Endothelial cell of umbilical vein (primary cell): Measurements from ENCODE around the gene IL18. TPM values are rescaled to one million over a fixed set of nuclear protein-coding genes. Genes with fewer than 3 reads are reported as not detected.

Experiments used
- BruUV-seq: library from RNA; stranded (reverse); fragments of 400-500 nt; replicated peaks from 2 replicates; lab custom pipeline; 2021; lab: Mats Ljungman, UMichigan
- CTCF ChIA-PET: fragments of 300-600, 350-600 bp; sonication (Branson Sonifier 250); formaldehyde crosslinking; loops from one replicate; lab custom pipeline; 2021; ENCODE audit warnings: antibody characterized with exemption, inconsistent platforms; lab: Charles Lee
- POLR2A ChIA-PET: fragments of 300-600, 350-600 bp; sonication (Branson Sonifier 250); formaldehyde crosslinking; loops from one replicate; lab custom pipeline; 2021; ENCODE audit warnings: antibody characterized with exemption, inconsistent platforms; lab: Charles Lee
- DNase-seq: peaks from one replicate; pipeline ENCODE4 v3.0.0-alpha.2; 2011; ENCODE audit warnings: low read depth, low spot score
- FAIRE-seq: peaks from 2 replicates; lab custom pipeline; 2011; peaks lifted over from hg19 to GRCh38; lab: Jason Lieb, UNC
- H2AFZ ChIP-seq: 2 replicates; pipeline ENCODE4 v1.6.0; 2012; ENCODE audit warnings: low read depth, low read length, control low read depth, inconsistent platforms
- H3K27ac ChIP-seq: 2 replicates; pipeline ENCODE4 v1.5.1; 2011; ENCODE audit warnings: low read depth, mild to moderate bottlenecking, control low read depth, low read length, moderate library complexity; ENCODE audit not compliant: insufficient read depth
- H3K27me3 ChIP-seq, 2 experiments: 2 replicates each; pipeline versions ENCODE4 v1.6.0 to v1.6.1; 2011; ENCODE audit warnings: low read length in 2 of 2, mixed read lengths in 1 of 2; ENCODE audit not compliant: control insufficient read depth in 2 of 2, insufficient read depth in 2 of 2
- H3K36me3 ChIP-seq, 2 experiments: 2 replicates in 1 of 2; 3 replicates in 1 of 2; pipeline ENCODE4 v1.5.1; 2011; ENCODE audit warnings: low read length in 2 of 2, mild to moderate bottlenecking in 1 of 2, moderate library complexity in 1 of 2; ENCODE audit not compliant: control insufficient read depth in 2 of 2, insufficient read depth in 2 of 2; ENCODE audit errors: extremely low read depth in 1 of 2
- H3K4me1 ChIP-seq: 3 replicates; pipeline ENCODE4 v1.5.1; 2011; ENCODE audit warnings: mild to moderate bottlenecking, low read length; ENCODE audit not compliant: control insufficient read depth, insufficient read depth; ENCODE audit errors: extremely low read depth
- H3K4me2 ChIP-seq: 2 replicates; pipeline ENCODE4 v1.6.1; 2011; ENCODE audit warnings: low read length, control low read depth, mixed read lengths; ENCODE audit not compliant: insufficient read depth
- H3K4me3 ChIP-seq, 3 experiments: fragments of 200-600 bp in 1 of 3; sonication (generic), shearing (Covaris generic) in 1 of 3; replicated peaks in 1 of 3; 2 replicates each; pipeline ENCODE4 v1.5.1; 2011 to 2016; ENCODE audit warnings: control low read depth in 3 of 3, low read length in 3 of 3, mild to moderate bottlenecking in 2 of 3, inconsistent platforms in 1 of 3, low read depth in 1 of 3, moderate library complexity in 1 of 3; ENCODE audit not compliant: insufficient read depth in 1 of 3
- H3K79me2 ChIP-seq: 2 replicates; pipeline ENCODE4 v1.6.0; 2012; ENCODE audit warnings: low read length, inconsistent platforms; ENCODE audit not compliant: control insufficient read depth, insufficient read depth
- H3K9ac ChIP-seq: replicated peaks from 2 replicates; pipeline ENCODE3; 2011; ENCODE audit warnings: low read length, control low read depth; ENCODE audit not compliant: insufficient read depth; ENCODE audit errors: extremely low read depth
- H3K9me1 ChIP-seq: replicated peaks from 3 replicates; pipeline ENCODE4 v1.6.0; 2011; ENCODE audit warnings: mild to moderate bottlenecking, low read length; ENCODE audit not compliant: control insufficient read depth, insufficient read depth; ENCODE audit errors: extremely low read depth
- H3K9me3 ChIP-seq: replicated peaks from 2 replicates; pipeline ENCODE4 v1.5.1; 2012; ENCODE audit warnings: low read length, inconsistent platforms; ENCODE audit not compliant: control insufficient read depth, insufficient read depth
- H4K20me1 ChIP-seq: replicated peaks from 2 replicates; pipeline ENCODE3; 2011; ENCODE audit warnings: mild to moderate bottlenecking, low read length; ENCODE audit not compliant: control insufficient read depth, insufficient read depth; ENCODE audit errors: extremely low read depth
- EZH2 ChIP-seq: IDR thresholded peaks from 2 replicates; pipeline ENCODE4 v1.6.1; 2012; ENCODE audit warnings: borderline replicate concordance, low read depth, mild to moderate bottlenecking, moderate library complexity, low read length, inconsistent platforms; ENCODE audit not compliant: severe bottlenecking
- FOS ChIP-seq: IDR thresholded peaks from 2 replicates; pipeline ENCODE4 v1.6.1; 2011; ENCODE audit warnings: mild to moderate bottlenecking, low read length, moderate library complexity, borderline replicate concordance; ENCODE audit not compliant: insufficient read depth
- GATA2 ChIP-seq: IDR thresholded peaks from 2 replicates; pipeline ENCODE4 v1.7.0; 2011; ENCODE audit warnings: low read depth, mild to moderate bottlenecking, moderate library complexity, mixed read lengths, low read length; ENCODE audit not compliant: insufficient read length, insufficient read depth
- JUN ChIP-seq: IDR thresholded peaks from 2 replicates; pipeline ENCODE4 v1.6.1; 2011; ENCODE audit warnings: borderline replicate concordance, low read depth; ENCODE audit not compliant: insufficient read length, insufficient read depth
- MYC ChIP-seq: IDR thresholded peaks from one replicate; pipeline ENCODE4 v1.6.1; 2011; ENCODE audit warnings: mild to moderate bottlenecking, low read depth, low read length
- POLR2A ChIP-seq: IDR thresholded peaks from 2 replicates; pipeline ENCODE4 v1.6.1; 2012; ENCODE audit warnings: low read depth, mild to moderate bottlenecking, control low read depth, low read length
- POLR2AphosphoS5 ChIP-seq: IDR thresholded peaks from 2 replicates; pipeline ENCODE4 v1.6.1; 2012; ENCODE audit warnings: low read depth, mild to moderate bottlenecking, control low read depth, low read length, moderate library complexity; ENCODE audit not compliant: insufficient read depth
- dilution Hi-C: fragments of 300-500 bp; cut with MboI; formaldehyde crosslinking; loops from one replicate; pipeline ENCODE4 v1.15.0; 2019; ENCODE audit warnings: low sequenced_read_pairs; ENCODE audit not compliant: extremely low pct_ligation_motif_present
- intact Hi-C: fragments of 100-400 bp; cut with micrococcal nuclease; formaldehyde crosslinking; loops from one replicate; pipeline ENCODE4 v1.10.0; 2022
- polyA plus RNA-seq, 4 experiments: library from polyadenylated mRNA; depleted of rRNA in 3 of 4; stranded (reverse) in 3 of 4; unstranded in 1 of 4; fragments of >200 nt; gene quantifications; 2 replicates each; pipeline versions ENCODE4 v1.2.1 to v1.2.3, GENCODE V29; 2011 to 2012; ENCODE audit warnings: missing spikeins in 1 of 4
- total RNA-seq: library from RNA; stranded (reverse); gene quantifications from 2 replicates; pipeline ENCODE4 v1.2.3, GENCODE V29; 2021
- TF ChIP-seq, protein P1 (sequence below): IDR thresholded peaks from 2 replicates; pipeline ENCODE4 v1.6.1; 2011; ENCODE audit not compliant: insufficient read depth, insufficient read length
- TF ChIP-seq, protein P2 (sequence below), 2 donors: IDR thresholded peaks; 1 replicate in 1 of 2; 2 replicates in 1 of 2; pipeline ENCODE4 v1.5.1; 2011; ENCODE audit warnings: low read length in 2 of 2, mild to moderate bottlenecking in 2 of 2, moderate library complexity in 2 of 2, control low read depth in 1 of 2, inconsistent platforms in 1 of 2, low read depth in 1 of 2; ENCODE audit not compliant: insufficient read depth in 1 of 2; ENCODE audit errors: extremely low read depth in 1 of 2

IL18 gene
- total and polyA plus RNA-seq, 2 donors (not counting 3 experiments of a cell fraction or from before 2014, with no cell fraction given): 0.73 to 1.5 TPM

DNA sequence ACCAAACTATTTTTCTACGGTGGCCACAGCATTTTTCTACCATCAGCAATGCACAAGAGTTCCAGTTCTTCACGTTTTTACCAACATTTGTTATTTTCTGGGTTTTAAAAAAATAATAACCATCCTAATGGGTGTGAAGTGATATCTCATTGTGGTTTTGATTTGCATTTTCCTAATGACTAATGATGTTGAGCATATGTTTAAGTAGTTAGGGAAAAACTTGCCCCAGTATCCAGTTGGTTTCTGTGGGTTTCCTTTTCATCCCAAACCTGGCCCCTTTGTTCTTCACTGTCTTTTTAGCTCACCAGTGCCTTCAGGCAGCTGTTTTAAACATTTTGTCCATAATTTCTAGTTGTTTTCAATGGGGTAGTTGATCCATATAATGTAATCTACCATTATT lies 47.6 kb upstream of the IL18 start:
- no TSS peak for BruUV-seq
- POLR2A ChIA-PET: no interaction called here
- H3K36me3 ChIP-seq: no peaks in the 10 kb centered on the region
- dilution Hi-C loops (no loop called here), intact Hi-C loops (no loop called here)
- no peak overlapping the region for H3K4me2 ChIP-seq
- FAIRE-seq (no peak), DNase-seq (no peak)
- H4K20me1 ChIP-seq: no peaks in the 10 kb centered on the region
- H3K4me3 ChIP-seq: no peak overlapping the region
- H3K27me3 ChIP-seq: no peaks in the 10 kb centered on the region
- H3K9ac ChIP-seq: no peak overlapping the region
- no peak for TF ChIP-seq JUN
- TF ChIP-seq, protein P1, sequence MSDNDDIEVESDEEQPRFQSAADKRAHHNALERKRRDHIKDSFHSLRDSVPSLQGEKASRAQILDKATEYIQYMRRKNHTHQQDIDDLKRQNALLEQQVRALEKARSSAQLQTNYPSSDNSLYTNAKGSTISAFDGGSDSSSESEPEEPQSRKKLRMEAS: no peak
- TF ChIP-seq GATA2: no peak
- TF ChIP-seq, protein P2, sequence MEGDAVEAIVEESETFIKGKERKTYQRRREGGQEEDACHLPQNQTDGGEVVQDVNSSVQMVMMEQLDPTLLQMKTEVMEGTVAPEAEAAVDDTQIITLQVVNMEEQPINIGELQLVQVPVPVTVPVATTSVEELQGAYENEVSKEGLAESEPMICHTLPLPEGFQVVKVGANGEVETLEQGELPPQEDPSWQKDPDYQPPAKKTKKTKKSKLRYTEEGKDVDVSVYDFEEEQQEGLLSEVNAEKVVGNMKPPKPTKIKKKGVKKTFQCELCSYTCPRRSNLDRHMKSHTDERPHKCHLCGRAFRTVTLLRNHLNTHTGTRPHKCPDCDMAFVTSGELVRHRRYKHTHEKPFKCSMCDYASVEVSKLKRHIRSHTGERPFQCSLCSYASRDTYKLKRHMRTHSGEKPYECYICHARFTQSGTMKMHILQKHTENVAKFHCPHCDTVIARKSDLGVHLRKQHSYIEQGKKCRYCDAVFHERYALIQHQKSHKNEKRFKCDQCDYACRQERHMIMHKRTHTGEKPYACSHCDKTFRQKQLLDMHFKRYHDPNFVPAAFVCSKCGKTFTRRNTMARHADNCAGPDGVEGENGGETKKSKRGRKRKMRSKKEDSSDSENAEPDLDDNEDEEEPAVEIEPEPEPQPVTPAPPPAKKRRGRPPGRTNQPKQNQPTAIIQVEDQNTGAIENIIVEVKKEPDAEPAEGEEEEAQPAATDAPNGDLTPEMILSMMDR (IDR thresholded peaks at IDR 0.05; ENCODE audit: extremely low read depth in 1 of 2, insufficient read depth in 1 of 2, low read depth in 1 of 2, low read length in 2 of 2): no peak
- TF ChIP-seq FOS: no peak
- TF ChIP-seq MYC: no peak
- TF ChIP-seq EZH2: no peak
- no peak for TF ChIP-seq POLR2AphosphoS5
- no peak for TF ChIP-seq POLR2A
- H3K27ac ChIP-seq: no peak overlapping the region
- no peaks in the 10 kb centered on the region for H3K9me3 ChIP-seq
- H2AFZ ChIP-seq: no peak overlapping the region
- H3K4me1 ChIP-seq: no peaks in the 10 kb centered on the region
- no peaks in the 10 kb centered on the region for H3K9me1 ChIP-seq
- CTCF ChIA-PET: interaction anchor here (1.2 to 13.6 kb wide), 3 partner anchors 10 to 68 kb away, joined by 3 to 540 read pairs (median 3); no protein-coding TSS in a partner anchor
- no peaks in the 10 kb centered on the region for H3K79me2 ChIP-seq
